Measurements from ENCODE around the gene ADH1A. TPM values are rescaled to one million over a fixed set of nuclear protein-coding genes. Genes with fewer than 3 reads are reported as not detected.
"Not testable (repeated sequence)": the region's sequence is repeated elsewhere in the genome, so short reads cannot be mapped to it uniquely, and the experiment has no call there.

Gene ADH1A
- total and polyA plus RNA-seq, 7 donors: not detected

DNA sequence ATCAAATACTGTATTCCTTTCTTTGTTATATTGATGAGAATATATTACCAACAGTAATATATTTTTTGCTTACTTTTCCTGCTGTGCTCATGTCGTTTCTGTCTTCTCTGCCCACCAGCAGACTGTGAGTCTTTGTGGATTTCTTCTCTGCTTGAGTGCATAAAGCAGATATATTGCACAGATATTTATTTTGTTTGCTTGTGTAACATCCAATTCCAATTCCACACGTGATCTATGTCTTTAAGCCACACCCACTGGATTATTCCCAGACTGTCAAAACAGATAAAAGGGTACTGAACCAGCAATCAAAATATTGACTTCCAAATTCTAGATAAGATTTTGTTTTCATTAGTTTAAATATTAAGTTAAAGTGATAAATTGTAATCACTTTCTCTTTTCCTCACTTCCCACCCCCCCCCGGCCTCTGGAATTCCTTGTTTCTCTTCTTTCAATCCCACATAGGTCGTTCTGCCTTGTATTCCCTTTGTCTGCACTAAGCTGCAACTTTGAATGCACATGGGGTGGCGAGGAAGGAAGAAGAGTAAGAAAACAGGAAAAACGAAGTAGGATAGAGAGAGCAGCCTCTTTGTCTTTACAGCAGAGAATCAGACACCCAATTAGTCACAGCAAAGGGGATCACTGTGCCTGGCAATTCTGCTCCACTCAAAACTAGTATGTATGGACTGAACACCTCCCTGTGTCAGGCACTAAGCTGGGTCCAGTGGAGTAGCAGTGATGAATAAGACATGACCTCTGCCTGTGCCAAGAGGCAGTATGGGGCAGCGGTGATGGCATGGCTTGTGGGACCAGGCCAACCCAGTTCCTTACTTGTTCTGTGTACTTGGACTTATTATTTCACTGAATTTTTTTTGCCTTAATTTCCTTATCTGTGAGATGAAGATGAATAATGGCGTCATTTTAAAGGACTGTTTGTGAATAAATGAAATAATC, 30.7 kb upstream of the ADH1A start, which contains the start of gene ADH1B:
TSS of gene ADH1B (minus strand) at position 161 of the 951 bp plus-strand sequence. CDS start at position 91, 70 bp downstream.
- intact Hi-C loops (cut with DNase I): no loop called here
- no peak for DNase-seq

GRCh38 chr4:99317811-99318210, 27.0 kb upstream of the ADH1A start:
- Histone ChIP-seq H3K4me3 (peak overlapping the region; percentile 7 to 35 (median 22)), H3K27ac (peak overlapping the region; percentile 4 to 48 (median 28))
- H3K4me1 ChIP-seq; intact Hi-C loops (cut with DNase I); H3K36me3 ChIP-seq; H3K9me3 ChIP-seq; DNase-seq; H3K27me3 ChIP-seq: not testable (repeated sequence)
- 91 to 93% methylated on average over 8 of the region's 8 CpGs for WGBS, 2 donors

More for the DNA sequence above, 30.7 kb upstream of the ADH1A start, which contains the start of gene ADH1B:
- H3K9me3 ChIP-seq: no peaks in the 10 kb centered on the region
- H3K27me3 ChIP-seq: no peaks in the 10 kb centered on the region
- peak within 1 kb of the TSS; percentile 49 to 86 (median 80) for H3K27ac ChIP-seq
- 39 to 56% methylated on average over 8 of the region's 8 CpGs for WGBS, 2 donors
- H3K4me3 ChIP-seq: peak within 1 kb of the TSS; percentile 22 to 35 (median 28)
- H3K36me3 ChIP-seq: no peaks in the 10 kb centered on the region
- peaks cover 0 to 33% (median 24%) of the 10 kb centered on the region in 4 donors for H3K4me1 ChIP-seq
- TF ChIP-seq POLR2A (IDR thresholded peaks at IDR 0.05): peak in 1 of 2 donors; percentile 32
- no peak for TF ChIP-seq EP300 (IDR thresholded peaks at IDR 0.05)
- TF ChIP-seq POLR2AphosphoS5 (IDR thresholded peaks at IDR 0.05): peak in 3 of 4 donors; percentile 38 to 76 (median 69)
- TF ChIP-seq, protein P1, sequence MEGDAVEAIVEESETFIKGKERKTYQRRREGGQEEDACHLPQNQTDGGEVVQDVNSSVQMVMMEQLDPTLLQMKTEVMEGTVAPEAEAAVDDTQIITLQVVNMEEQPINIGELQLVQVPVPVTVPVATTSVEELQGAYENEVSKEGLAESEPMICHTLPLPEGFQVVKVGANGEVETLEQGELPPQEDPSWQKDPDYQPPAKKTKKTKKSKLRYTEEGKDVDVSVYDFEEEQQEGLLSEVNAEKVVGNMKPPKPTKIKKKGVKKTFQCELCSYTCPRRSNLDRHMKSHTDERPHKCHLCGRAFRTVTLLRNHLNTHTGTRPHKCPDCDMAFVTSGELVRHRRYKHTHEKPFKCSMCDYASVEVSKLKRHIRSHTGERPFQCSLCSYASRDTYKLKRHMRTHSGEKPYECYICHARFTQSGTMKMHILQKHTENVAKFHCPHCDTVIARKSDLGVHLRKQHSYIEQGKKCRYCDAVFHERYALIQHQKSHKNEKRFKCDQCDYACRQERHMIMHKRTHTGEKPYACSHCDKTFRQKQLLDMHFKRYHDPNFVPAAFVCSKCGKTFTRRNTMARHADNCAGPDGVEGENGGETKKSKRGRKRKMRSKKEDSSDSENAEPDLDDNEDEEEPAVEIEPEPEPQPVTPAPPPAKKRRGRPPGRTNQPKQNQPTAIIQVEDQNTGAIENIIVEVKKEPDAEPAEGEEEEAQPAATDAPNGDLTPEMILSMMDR (IDR thresholded peaks at IDR 0.05): no peak

- intact Hi-C loops (cut with DNase I): no loop called here
- Histone ChIP-seq H3K4me3 (peak overlapping the region; percentile 7 to 35 (median 22)), H3K9me3 (no peaks in the 10 kb centered on the region), H3K4me1 (no peaks in the 10 kb centered on the region), H3K27ac (peak overlapping the region in 3 of 4 donors; percentile 15 to 48 (median 40)), H3K36me3 (no peaks in the 10 kb centered on the region), H3K27me3 (no peaks in the 10 kb centered on the region)
- no peak for DNase-seq
- TF ChIP-seq POLR2A (IDR thresholded peaks at IDR 0.05): no peak
- TF ChIP-seq, protein P1 (IDR thresholded peaks at IDR 0.05): no peak
- no peak for TF ChIP-seq POLR2AphosphoS5 (IDR thresholded peaks at IDR 0.05)
- TF ChIP-seq EP300 (IDR thresholded peaks at IDR 0.05): no peak
- WGBS, 2 donors: 75 to 92% methylated on average over 3 of the region's 3 CpGs
Observed at GRCh38 chr4:99317354-99317753, 26.6 kb upstream of the ADH1A start.

GRCh38 chr4:99315839-99316238, 25.1 kb upstream of the ADH1A start:
- Histone ChIP-seq H3K27me3 (no peaks in the 10 kb centered on the region), H3K27ac (peak overlapping the region in 1 of 4 donors; percentile 10), H3K4me1 (no peaks in the 10 kb centered on the region), H3K9me3 (no peaks in the 10 kb centered on the region), H3K4me3 (peak overlapping the region in 1 of 4 donors; percentile 7), H3K36me3 (no peaks in the 10 kb centered on the region)
- TF ChIP-seq EP300 (IDR thresholded peaks at IDR 0.05): no peak
- TF ChIP-seq, protein P1 (IDR thresholded peaks at IDR 0.05): no peak
- no peak for TF ChIP-seq POLR2A (IDR thresholded peaks at IDR 0.05)
- no peak for TF ChIP-seq POLR2AphosphoS5 (IDR thresholded peaks at IDR 0.05)
- intact Hi-C loops (cut with DNase I): no loop called here
- no peak for DNase-seq
- 64 to 80% methylated on average over 6 of the region's 6 CpGs for WGBS, 2 donors

DNA sequence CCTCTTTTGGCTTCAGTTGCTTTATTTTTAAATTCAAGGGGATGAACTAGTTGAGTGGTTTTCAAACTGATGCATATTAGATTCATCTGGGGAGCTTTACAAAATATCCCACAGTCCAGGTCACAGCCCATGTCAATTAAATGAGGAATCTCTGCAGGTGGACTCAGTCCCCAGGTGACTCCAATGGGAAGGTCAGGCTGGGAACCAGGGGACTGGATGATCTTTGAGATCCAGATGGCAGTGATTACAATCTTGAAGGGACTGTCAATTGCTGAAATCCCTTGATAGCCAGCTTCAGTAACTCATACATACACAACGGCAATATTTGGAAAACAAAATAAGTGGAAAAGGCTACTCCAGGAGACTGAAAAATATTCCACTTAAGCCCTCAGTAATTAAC, 23.4 kb upstream of the ADH1A start:
- WGBS, 2 donors: 75 to 90% methylated on average over 1 of the region's 1 CpG
- no peaks in the 10 kb centered on the region for H3K36me3 ChIP-seq
- no peak for DNase-seq
- no peaks in the 10 kb centered on the region for H3K9me3 ChIP-seq
- H3K27me3 ChIP-seq: no peaks in the 10 kb centered on the region
- H3K4me3 ChIP-seq: no peak overlapping the region
- TF ChIP-seq, protein P1 (IDR thresholded peaks at IDR 0.05): no peak
- TF ChIP-seq POLR2AphosphoS5 (IDR thresholded peaks at IDR 0.05) (no peak), POLR2A (IDR thresholded peaks at IDR 0.05) (no peak), EP300 (IDR thresholded peaks at IDR 0.05) (no peak)
- H3K27ac ChIP-seq: no peak overlapping the region
- intact Hi-C loops (cut with DNase I): no loop called here
- H3K4me1 ChIP-seq: no peaks in the 10 kb centered on the region

Measured in sigmoid colon (tissue), 7 donors.